ENCODE data around the gene HRNR.

The HRNR gene

DNA sequence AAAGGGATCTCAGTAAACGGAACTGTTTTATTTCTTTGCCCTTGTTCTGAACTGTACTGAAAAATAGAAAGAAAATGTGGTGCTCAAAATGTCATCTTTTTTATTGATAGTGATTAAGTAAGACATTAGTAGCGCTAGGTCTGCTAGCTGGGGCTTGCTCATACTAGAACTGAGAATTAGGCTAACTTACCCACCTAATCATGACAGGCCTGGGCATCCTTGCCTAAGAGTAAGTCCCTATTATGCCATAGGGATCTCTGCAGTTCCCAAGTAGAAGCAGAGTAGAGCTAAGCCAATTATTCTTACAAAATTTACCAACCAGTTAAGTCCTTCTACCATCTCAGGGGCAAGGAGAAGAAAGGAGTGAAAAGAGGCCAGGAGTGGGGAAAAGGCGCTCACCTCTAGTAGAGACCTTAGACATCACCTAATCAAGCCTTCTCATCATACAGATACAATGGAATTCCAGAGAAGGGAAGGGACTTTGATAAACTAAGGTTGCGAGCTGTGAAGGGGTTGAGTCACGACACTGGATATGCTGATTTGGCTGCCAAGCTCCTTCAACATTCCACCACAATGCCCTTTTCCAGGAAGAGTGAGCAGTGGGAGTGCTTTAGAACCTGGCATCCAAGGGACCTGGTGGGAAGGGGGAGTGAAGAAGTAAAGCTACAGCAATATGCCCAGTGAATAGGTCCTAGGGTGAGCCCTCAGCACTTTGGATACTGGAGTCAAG is 37.3 kb downstream of the HRNR start:
- Histone ChIP-seq H3K27me3 (ENCODE audit: insufficient read depth, low read length) (no peaks in the 10 kb centered on the region), H3K9me3 (ENCODE audit: insufficient read depth, low read depth, low read length) (0 out of 2 replicates have a peak, but pooled peaks cover 2% of the 10 kb centered on the region), H3K4me3 (ENCODE audit: low read length) (no peak overlapping the region), H3K4me1 (ENCODE audit: insufficient read depth, low read length) (no peaks in the 10 kb centered on the region), H3K9ac (ENCODE audit: low read depth, low read length) (no peak overlapping the region), H3K27ac (ENCODE audit: low read depth, low read length) (no peak overlapping the region), H3K36me3 (ENCODE audit: insufficient read depth, low read length) (no peaks in the 10 kb centered on the region)
- 70% methylated on average over 4 of the region's 5 CpGs for WGBS

DNA sequence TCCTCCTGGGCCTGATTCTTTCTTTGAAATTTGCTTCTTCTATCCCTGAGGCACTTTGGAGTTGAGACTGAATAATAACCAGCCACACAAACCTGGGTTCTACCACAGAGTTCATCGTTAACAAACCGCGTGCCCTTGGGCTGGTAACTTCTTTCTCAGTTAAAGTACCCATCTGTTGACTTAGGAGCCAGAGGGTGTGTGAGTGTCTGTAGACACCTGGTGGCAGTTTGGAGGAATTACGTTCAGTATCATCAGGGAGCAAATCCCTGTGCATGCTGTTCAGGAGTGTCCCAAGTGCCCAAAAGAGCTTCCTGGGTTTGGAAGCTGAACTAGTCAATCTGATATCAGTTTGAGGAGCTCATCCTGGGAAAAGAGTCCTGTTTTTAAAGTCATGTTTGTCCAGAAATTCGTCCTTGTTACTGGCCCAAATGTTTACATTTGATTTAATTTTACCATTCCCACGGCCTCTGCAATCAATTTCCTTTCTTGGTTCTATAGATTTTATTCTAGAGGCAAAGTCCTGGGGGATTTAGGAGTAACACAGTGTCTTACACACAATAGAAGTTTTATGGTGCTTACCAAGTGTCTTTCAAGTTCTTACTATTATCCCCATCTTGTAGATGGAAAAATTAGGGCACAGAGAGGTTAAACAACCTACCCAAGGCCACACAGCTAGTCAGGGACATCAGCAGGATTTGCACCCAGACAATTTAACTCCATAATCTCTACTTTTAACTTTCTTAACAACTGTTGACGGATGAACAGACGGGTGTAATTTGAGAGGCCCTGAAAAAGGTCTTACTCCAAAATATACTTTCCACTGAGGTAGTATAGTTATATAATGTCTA is 38.2 kb downstream of the HRNR start:
- no peak overlapping the region for H3K4me3 ChIP-seq (ENCODE audit: low read length)
- no peak overlapping the region for H3K27ac ChIP-seq (ENCODE audit: low read depth, low read length)
- 34% methylated on average over 8 of the region's 8 CpGs for WGBS
- no peaks in the 10 kb centered on the region for H3K9me3 ChIP-seq (ENCODE audit: insufficient read depth, low read depth, low read length)
- H3K4me1 ChIP-seq (ENCODE audit: insufficient read depth, low read length): no peaks in the 10 kb centered on the region
- H3K36me3 ChIP-seq (ENCODE audit: insufficient read depth, low read length): no peaks in the 10 kb centered on the region
- no peak overlapping the region for H3K9ac ChIP-seq (ENCODE audit: low read depth, low read length)
- H3K27me3 ChIP-seq (ENCODE audit: insufficient read depth, low read length): no peaks in the 10 kb centered on the region

DNA sequence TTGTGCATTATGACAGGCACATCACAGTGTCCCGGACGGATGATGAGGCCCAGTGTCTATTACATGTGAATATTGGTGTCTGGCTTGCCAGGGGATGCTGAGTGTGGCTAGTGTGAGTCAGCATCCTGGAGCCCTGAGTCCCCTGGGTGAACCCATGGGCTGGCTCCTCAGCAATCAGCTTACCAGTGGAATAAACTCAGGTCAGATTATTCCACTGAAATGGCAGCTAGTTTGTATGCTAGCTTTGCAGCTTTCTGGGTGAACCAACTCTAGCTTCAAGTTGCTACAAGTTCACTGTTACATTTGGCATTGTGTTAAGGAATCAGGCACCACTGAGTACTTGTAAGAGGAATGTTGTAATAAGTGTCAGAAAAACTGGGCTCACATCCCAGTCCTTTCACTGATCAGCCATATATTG is 41.0 kb downstream of the HRNR start:
- H3K27ac ChIP-seq (ENCODE audit: low read depth, low read length): no peak overlapping the region
- no peak overlapping the region for H3K9ac ChIP-seq (ENCODE audit: low read depth, low read length)
- no peak overlapping the region for H3K4me3 ChIP-seq (ENCODE audit: low read length)
- 68% methylated on average over 2 of the region's 2 CpGs for WGBS
- H3K27me3 ChIP-seq (ENCODE audit: insufficient read depth, low read length): no peaks in the 10 kb centered on the region
- 0 out of 2 replicates have a peak, but pooled peaks cover 2% of the 10 kb centered on the region for H3K9me3 ChIP-seq (ENCODE audit: insufficient read depth, low read depth, low read length)
- no peaks in the 10 kb centered on the region for H3K4me1 ChIP-seq (ENCODE audit: insufficient read depth, low read length)
- H3K36me3 ChIP-seq (ENCODE audit: insufficient read depth, low read length): no peaks in the 10 kb centered on the region

DNA sequence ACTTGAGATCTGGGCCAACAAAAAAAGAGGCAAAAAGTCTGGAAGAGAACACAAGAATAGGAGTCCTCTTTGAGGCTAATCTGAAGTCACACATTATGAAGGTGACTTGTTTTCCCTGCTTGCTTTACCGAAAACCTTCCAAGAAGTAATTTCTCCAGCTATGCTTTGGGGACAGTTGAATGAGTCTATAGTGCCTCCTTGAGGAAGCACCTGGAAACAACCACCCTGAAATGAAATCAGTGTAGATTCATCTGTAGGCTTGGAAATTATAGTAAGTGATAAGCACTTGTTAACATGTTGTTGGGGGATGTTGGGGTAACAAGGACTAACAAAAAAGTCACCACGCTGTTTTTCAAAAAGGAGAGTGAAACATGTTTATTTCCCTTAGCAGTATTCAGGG is 41.6 kb downstream of the HRNR start:
- WGBS: 70% methylated on average over 2 of the region's 2 CpGs
- H3K9ac ChIP-seq (ENCODE audit: low read depth, low read length): no peak overlapping the region
- no peak overlapping the region for H3K27ac ChIP-seq (ENCODE audit: low read depth, low read length)
- H3K9me3 ChIP-seq (ENCODE audit: insufficient read depth, low read depth, low read length): 0 out of 2 replicates have a peak, but pooled peaks cover 2% of the 10 kb centered on the region
- H3K4me3 ChIP-seq (ENCODE audit: low read length): no peak overlapping the region
- H3K4me1 ChIP-seq (ENCODE audit: insufficient read depth, low read length): no peaks in the 10 kb centered on the region
- H3K36me3 ChIP-seq (ENCODE audit: insufficient read depth, low read length): no peaks in the 10 kb centered on the region
- H3K27me3 ChIP-seq (ENCODE audit: insufficient read depth, low read length): no peaks in the 10 kb centered on the region

GRCh38 chr1:152179566-152179965 is 44.4 kb downstream of the HRNR start:
- Histone ChIP-seq H3K9me3 (ENCODE audit: insufficient read depth, low read depth, low read length) (peaks cover 8% of the 10 kb centered on the region), H3K27ac (ENCODE audit: low read depth, low read length) (no peak overlapping the region), H3K27me3 (ENCODE audit: insufficient read depth, low read length) (no peaks in the 10 kb centered on the region), H3K4me1 (ENCODE audit: insufficient read depth, low read length) (no peaks in the 10 kb centered on the region), H3K4me3 (ENCODE audit: low read length) (no peak overlapping the region), H3K36me3 (ENCODE audit: insufficient read depth, low read length) (no peaks in the 10 kb centered on the region), H3K9ac (ENCODE audit: low read depth, low read length) (no peak overlapping the region)
- WGBS: 85% methylated on average over 1 of the region's 1 CpG

DNA sequence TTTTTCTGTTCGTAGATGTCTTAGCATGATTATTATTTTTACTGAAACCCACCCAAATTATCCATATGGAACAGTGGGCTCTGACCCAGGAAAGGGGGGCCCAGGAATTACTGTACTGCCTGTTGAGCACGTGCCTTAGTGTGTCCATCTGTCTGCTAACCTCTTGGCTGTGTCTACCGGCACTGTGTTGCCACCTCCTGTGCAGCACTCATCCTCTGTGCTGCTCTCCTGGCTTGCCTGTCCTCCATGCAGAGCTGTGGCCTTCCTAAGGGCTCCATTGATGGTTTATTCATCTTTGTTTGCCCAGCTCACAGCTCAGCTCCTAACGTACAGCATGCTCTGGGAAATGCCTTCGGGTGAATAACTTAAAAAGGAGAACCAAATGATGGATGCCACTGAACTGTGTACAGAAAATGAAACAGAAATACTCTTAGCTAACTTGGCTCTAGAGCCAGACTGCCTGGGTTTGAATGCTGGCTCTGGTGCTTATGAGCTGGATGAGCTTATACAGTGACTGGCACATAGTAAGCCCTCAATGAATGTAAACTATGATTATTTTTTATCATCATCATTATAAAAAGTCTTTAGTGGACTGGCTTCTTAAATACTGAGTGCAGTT is 53.6 kb downstream of the HRNR start:
- H3K27ac ChIP-seq (ENCODE audit: low read depth, low read length): no peak overlapping the region
- H3K4me1 ChIP-seq (ENCODE audit: insufficient read depth, low read length): no peaks in the 10 kb centered on the region

GRCh38 chr1:152169366-152170025 is 54.5 kb downstream of the HRNR start:
- H3K4me3 ChIP-seq (ENCODE audit: low read length): no peak overlapping the region
- peaks cover 29% of the 10 kb centered on the region for H3K9me3 ChIP-seq (ENCODE audit: insufficient read depth, low read depth, low read length)
- 40% methylated on average over 4 of the region's 4 CpGs for WGBS
- H3K4me1 ChIP-seq (ENCODE audit: insufficient read depth, low read length): no peaks in the 10 kb centered on the region
- no peak overlapping the region for H3K9ac ChIP-seq (ENCODE audit: low read depth, low read length)
- H3K27ac ChIP-seq (ENCODE audit: low read depth, low read length): no peak overlapping the region
- no peaks in the 10 kb centered on the region for H3K27me3 ChIP-seq (ENCODE audit: insufficient read depth, low read length)
- H3K36me3 ChIP-seq (ENCODE audit: insufficient read depth, low read length): no peaks in the 10 kb centered on the region

More for the DNA sequence above, 53.6 kb downstream of the HRNR start:
- H3K4me3 ChIP-seq (ENCODE audit: low read length): no peak overlapping the region
- no peaks in the 10 kb centered on the region for H3K36me3 ChIP-seq (ENCODE audit: insufficient read depth, low read length)
- 72% methylated on average over 5 of the region's 5 CpGs for WGBS
- H3K9ac ChIP-seq (ENCODE audit: low read depth, low read length): no peak overlapping the region
- H3K9me3 ChIP-seq (ENCODE audit: insufficient read depth, low read depth, low read length): peaks cover 24% of the 10 kb centered on the region
- H3K27me3 ChIP-seq (ENCODE audit: insufficient read depth, low read length): no peaks in the 10 kb centered on the region

GRCh38 chr1:152168535-152168868 is 55.5 kb downstream of the HRNR start:
- H3K36me3 ChIP-seq (ENCODE audit: insufficient read depth, low read length): no peaks in the 10 kb centered on the region
- no peak overlapping the region for H3K9ac ChIP-seq (ENCODE audit: low read depth, low read length)
- H3K4me3 ChIP-seq (ENCODE audit: low read length): no peak overlapping the region
- no peaks in the 10 kb centered on the region for H3K27me3 ChIP-seq (ENCODE audit: insufficient read depth, low read length)
- no peak overlapping the region for H3K27ac ChIP-seq (ENCODE audit: low read depth, low read length)
- peaks cover 29% of the 10 kb centered on the region for H3K9me3 ChIP-seq (ENCODE audit: insufficient read depth, low read depth, low read length)
- WGBS: 57% methylated on average over 1 of the region's 1 CpG
- no peaks in the 10 kb centered on the region for H3K4me1 ChIP-seq (ENCODE audit: insufficient read depth, low read length)

DNA sequence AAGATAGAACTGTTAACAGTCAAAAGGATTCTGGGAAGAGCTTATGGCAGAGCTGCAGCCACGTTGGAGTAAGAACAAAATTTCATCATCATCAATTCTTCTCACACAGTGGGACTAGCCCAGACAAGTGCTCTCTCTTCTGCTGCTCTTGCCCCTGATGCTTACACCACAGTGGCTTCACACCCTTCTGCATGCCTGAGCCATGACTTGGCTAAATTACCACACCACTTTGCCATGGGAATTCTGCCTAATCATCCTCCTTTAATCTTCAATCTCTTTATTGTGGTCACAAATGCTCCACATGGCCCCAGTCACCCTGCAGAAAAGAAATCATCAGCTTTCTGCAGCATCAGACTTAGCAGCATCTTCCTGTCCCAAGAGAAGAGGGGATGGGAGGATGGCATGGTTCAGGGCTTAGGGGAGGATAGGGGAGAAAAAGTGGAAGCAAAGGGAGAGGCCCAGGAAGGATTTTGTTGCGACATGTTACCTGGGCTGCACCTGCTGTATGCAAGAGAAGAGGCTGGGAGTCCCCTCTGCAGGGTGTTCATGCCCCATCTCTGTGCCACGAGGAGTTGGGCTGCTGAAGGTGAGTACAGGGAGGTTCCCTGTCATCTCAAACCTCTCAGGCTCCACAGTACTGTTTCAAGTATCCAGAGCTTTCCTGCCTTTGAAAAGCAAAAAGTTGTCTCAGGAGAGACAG is 56.0 kb downstream of the HRNR start:
- H3K4me3 ChIP-seq (ENCODE audit: low read length): no peak overlapping the region
- 27% methylated on average over 3 of the region's 3 CpGs for WGBS
- peaks cover 28% of the 10 kb centered on the region for H3K9me3 ChIP-seq (ENCODE audit: insufficient read depth, low read depth, low read length)
- H3K36me3 ChIP-seq (ENCODE audit: insufficient read depth, low read length): no peaks in the 10 kb centered on the region
- no peak overlapping the region for H3K9ac ChIP-seq (ENCODE audit: low read depth, low read length)
- H3K4me1 ChIP-seq (ENCODE audit: insufficient read depth, low read length): no peaks in the 10 kb centered on the region
- H3K27me3 ChIP-seq (ENCODE audit: insufficient read depth, low read length): no peaks in the 10 kb centered on the region
- no peak overlapping the region for H3K27ac ChIP-seq (ENCODE audit: low read depth, low read length)

DNA sequence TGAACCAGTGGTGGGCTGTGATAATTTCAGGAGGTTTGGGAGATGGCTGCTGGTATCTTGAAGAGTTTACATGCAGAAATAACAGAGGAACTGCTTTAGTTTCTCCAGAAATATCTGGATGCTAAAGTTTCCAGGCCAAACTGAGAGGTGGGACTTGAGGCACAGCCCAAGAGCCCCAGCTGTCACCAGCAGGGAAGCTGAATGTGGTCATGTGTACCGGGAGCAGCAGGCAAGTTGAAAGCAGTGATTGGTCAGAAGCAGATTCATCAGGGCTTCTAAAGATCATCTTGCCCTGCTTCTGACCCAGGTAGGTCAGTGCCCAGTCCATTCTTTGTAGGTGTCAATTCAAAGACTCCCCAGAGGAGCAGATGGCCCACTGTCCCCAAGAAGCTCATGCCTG is 57.0 kb downstream of the HRNR start:
- 87% methylated on average over 1 of the region's 1 CpG for WGBS
- no peak overlapping the region for H3K27ac ChIP-seq (ENCODE audit: low read depth, low read length)

More for the DNA sequence above, 57.0 kb downstream of the HRNR start:
- Histone ChIP-seq H3K9ac (ENCODE audit: low read depth, low read length) (no peak overlapping the region), H3K27me3 (ENCODE audit: insufficient read depth, low read length) (no peaks in the 10 kb centered on the region), H3K4me3 (ENCODE audit: low read length) (no peak overlapping the region), H3K4me1 (ENCODE audit: insufficient read depth, low read length) (no peaks in the 10 kb centered on the region), H3K9me3 (ENCODE audit: insufficient read depth, low read depth, low read length) (peaks cover 30% of the 10 kb centered on the region), H3K36me3 (ENCODE audit: insufficient read depth, low read length) (no peaks in the 10 kb centered on the region)
